GM12873 (cell line): ENCODE measurements around the gene CCND2.
A peak's percentile ranks its signal among the peaks of the same experiment; 100 is the strongest.

Experiments used
- CTCF ChIP-seq: IDR thresholded peaks from 2 replicates; pipeline ENCODE4 v1.5.1; 2012; ENCODE audit warnings: low read depth, mild to moderate bottlenecking, moderate library complexity, low read length, control low read depth; ENCODE audit not compliant: insufficient read depth; ENCODE audit errors: missing control alignments

Gene CCND2

GRCh38 chr12:4269279-4269991 is 4.1 kb upstream of the CCND2 start:
- peak; percentile 34 for TF ChIP-seq CTCF

- no peak for TF ChIP-seq CTCF
Observed at GRCh38 chr12:4270016-4270830, 3.3 kb upstream of the CCND2 start.

GRCh38 chr12:4270831-4271716 is 2.5 kb upstream of the CCND2 start:
- no peak for TF ChIP-seq CTCF

GRCh38 chr12:4271717-4272423 is 1.7 kb upstream of the CCND2 start:
- no peak for TF ChIP-seq CTCF

GRCh38 chr12:4272424-4273272 is 914 bp upstream of the CCND2 start:
- TF ChIP-seq CTCF: no peak

- TF ChIP-seq CTCF: no peak
Observed at GRCh38 chr12:4273273-4273651, 300 bp upstream of the CCND2 start.
